Muscle of leg (tissue), 11 donors: ENCODE results near the gene CHMP4A. TPM values are rescaled to one million over a fixed set of nuclear protein-coding genes. Genes with fewer than 3 reads are reported as not detected.
"Not testable (repeated sequence)": the region's sequence is repeated elsewhere in the genome, so short reads cannot be mapped to it uniquely, and the experiment has no call there.

Experiments used
- DNase-seq: peaks from one replicate; pipeline ENCODE4 v3.0.0; 2013
- H3K27ac ChIP-seq: one replicate; pipeline ENCODE4 v1.5.1; 2013; ENCODE audit warnings: mild to moderate bottlenecking, low read length, control low read depth
- H3K27me3 ChIP-seq: one replicate; pipeline ENCODE4 v1.6.1; 2013; ENCODE audit warnings: low read length; ENCODE audit not compliant: control insufficient read depth, insufficient read depth
- H3K36me3 ChIP-seq: one replicate; pipeline ENCODE4 v1.6.1; 2013; ENCODE audit warnings: low read length; ENCODE audit not compliant: control insufficient read depth, insufficient read depth
- H3K4me1 ChIP-seq: one replicate; pipeline ENCODE4 v1.6.1; 2013; ENCODE audit warnings: low read length; ENCODE audit not compliant: control insufficient read depth, insufficient read depth
- H3K4me3 ChIP-seq: one replicate; pipeline ENCODE4 v1.5.1; 2013; ENCODE audit warnings: low read length, control low read depth
- H3K9me3 ChIP-seq: replicated peaks from 2 replicates; pipeline ENCODE4 v1.6.1; 2013; ENCODE audit warnings: low read depth, low read length; ENCODE audit not compliant: control insufficient read depth
- WGBS: methylation state at CpG from one replicate; pipeline ENCODE4 v1.1.5; 2013; ENCODE audit warnings: missing lambda C conversion rate; ENCODE audit not compliant: insufficient coverage; 5-methylcytosine and 5-hydroxymethylcytosine counted together
- polyA plus RNA-seq, 8 donors: library from polyadenylated mRNA; unstranded; fragments of 120-200 nt; gene quantifications; one replicate each; pipeline versions ENCODE4 v1.2.1 to v1.2.3, GENCODE V29; 2013; ENCODE audit warnings: inconsistent platforms in 1 of 8, low replicate concordance in 1 of 8; ENCODE audit not compliant: insufficient read length in 8 of 8, insufficient read depth in 1 of 8
- total RNA-seq: library from RNA; stranded (reverse); fragments of 120-200 nt; gene quantifications from one replicate; pipeline ENCODE4 v1.2.4, GENCODE V29; 2013

The CHMP4A gene
- total and polyA plus RNA-seq, 9 donors: 29.8 to 45.1 (median 41.5) TPM

- 93% methylated on average over 6 of the region's 6 CpGs for WGBS
- Histone ChIP-seq H3K4me1 (peaks cover 17% of the 10 kb centered on the region), H3K27ac (no peak overlapping the region), H3K9me3 (no peaks in the 10 kb centered on the region), H3K27me3 (no peaks in the 10 kb centered on the region), H3K36me3 (peaks cover 57% of the 10 kb centered on the region), H3K4me3 (no peak overlapping the region)
- DNase-seq: no peak
These were observed 2.0 kb downstream of the CHMP4A start for GRCh38 chr14:24211311-24211710.

- no peak overlapping the region for H3K4me3 ChIP-seq
- no CpG with 5 or more reads among the region's 2 CpGs for whole genome bisulfite sequencing
- no peaks in the 10 kb centered on the region for H3K4me1 ChIP-seq
- H3K27ac ChIP-seq: no peak overlapping the region
- peaks cover 67% of the 10 kb centered on the region for H3K36me3 ChIP-seq
- no peaks in the 10 kb centered on the region for H3K27me3 ChIP-seq
- no peak for DNase-seq
- no peaks in the 10 kb centered on the region for H3K9me3 ChIP-seq
These were observed 5.7 kb downstream of the CHMP4A start for GRCh38 chr14:24207625-24208024.

GRCh38 chr14:24207104-24207551, 6.2 kb downstream of the CHMP4A start:
- H3K9me3 ChIP-seq: no peaks in the 10 kb centered on the region
- 88% methylated on average over 5 of the region's 5 CpGs for WGBS
- no peaks in the 10 kb centered on the region for H3K27me3 ChIP-seq
- H3K4me1 ChIP-seq: no peaks in the 10 kb centered on the region
- H3K27ac ChIP-seq: no peak overlapping the region
- H3K4me3 ChIP-seq: no peak overlapping the region
- H3K36me3 ChIP-seq: peaks cover 67% of the 10 kb centered on the region
- no peak for DNase-seq

DNA sequence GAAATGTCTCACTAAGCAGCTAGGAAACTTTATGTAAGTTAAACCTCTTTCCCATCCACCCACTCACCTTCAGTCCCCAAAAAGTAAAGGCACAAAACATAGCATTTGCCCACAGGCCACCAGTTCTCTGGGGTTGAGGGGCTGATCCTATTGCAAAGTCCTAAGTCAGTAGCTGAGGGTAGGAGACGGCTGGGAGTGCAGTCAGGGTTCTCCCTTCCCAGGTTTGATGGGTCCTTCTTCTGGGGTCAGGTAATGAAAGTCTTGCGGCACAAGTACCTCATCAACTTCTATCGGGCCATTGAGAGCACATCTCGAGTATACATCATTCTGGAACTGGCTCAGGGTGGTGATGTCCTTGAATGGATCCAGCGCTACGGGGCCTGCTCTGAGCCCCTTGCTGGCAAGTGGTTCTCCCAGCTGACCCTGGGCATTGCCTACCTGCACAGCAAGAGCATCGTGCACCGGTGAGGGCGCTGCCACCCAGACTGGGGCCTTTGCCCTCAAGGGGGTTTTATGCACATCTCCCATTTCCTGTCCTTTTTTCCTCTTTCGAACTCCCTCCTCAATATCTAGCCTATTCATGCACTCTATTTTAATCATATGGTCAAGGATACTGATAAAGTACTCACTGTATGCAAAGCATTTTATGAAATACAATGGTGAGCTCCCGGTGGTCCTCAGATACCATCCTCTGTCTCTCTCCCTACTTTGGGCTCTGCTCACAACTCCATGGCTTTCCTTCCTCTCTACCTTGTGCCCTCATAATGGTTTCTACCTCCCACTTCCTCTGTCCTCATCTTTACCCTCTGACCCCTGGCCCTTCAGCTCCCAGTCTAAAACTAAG, 6.8 kb downstream of the CHMP4A start:
- Histone ChIP-seq H3K36me3 (peaks cover 70% of the 10 kb centered on the region), H3K4me1 (no peaks in the 10 kb centered on the region), H3K9me3 (no peaks in the 10 kb centered on the region), H3K27ac (no peak overlapping the region), H3K27me3 (no peaks in the 10 kb centered on the region), H3K4me3 (no peak overlapping the region)
- 91% methylated on average over 10 of the region's 11 CpGs for WGBS
- no peak for DNase-seq

- Histone ChIP-seq H3K27ac (no peak overlapping the region), H3K4me3 (no peak overlapping the region), H3K27me3 (no peaks in the 10 kb centered on the region), H3K9me3 (no peaks in the 10 kb centered on the region), H3K36me3 (peaks cover 59% of the 10 kb centered on the region), H3K4me1 (no peaks in the 10 kb centered on the region)
- 100% methylated on average over 5 of the region's 7 CpGs for WGBS
- DNase-seq: no peak
These were observed 8.8 kb downstream of the CHMP4A start for GRCh38 chr14:24204163-24205146.

GRCh38 chr14:24203249-24203886, 9.9 kb downstream of the CHMP4A start:
- H3K9me3 ChIP-seq, H3K4me3 ChIP-seq, H3K27me3 ChIP-seq, H3K4me1 ChIP-seq, DNase-seq, H3K27ac ChIP-seq: not testable (repeated sequence)
- H3K36me3 ChIP-seq: peaks cover 55% of the 10 kb centered on the region
- WGBS: 100% methylated on average over 4 of the region's 16 CpGs

GRCh38 chr14:24202538-24202937, 10.8 kb downstream of the CHMP4A start:
- H3K36me3 ChIP-seq: peaks cover 46% of the 10 kb centered on the region
- 82% methylated on average over 8 of the region's 8 CpGs for WGBS
- H3K9me3 ChIP-seq, H3K4me1 ChIP-seq, H3K4me3 ChIP-seq, H3K27me3 ChIP-seq, H3K27ac ChIP-seq, DNase-seq: not testable (repeated sequence)

DNA sequence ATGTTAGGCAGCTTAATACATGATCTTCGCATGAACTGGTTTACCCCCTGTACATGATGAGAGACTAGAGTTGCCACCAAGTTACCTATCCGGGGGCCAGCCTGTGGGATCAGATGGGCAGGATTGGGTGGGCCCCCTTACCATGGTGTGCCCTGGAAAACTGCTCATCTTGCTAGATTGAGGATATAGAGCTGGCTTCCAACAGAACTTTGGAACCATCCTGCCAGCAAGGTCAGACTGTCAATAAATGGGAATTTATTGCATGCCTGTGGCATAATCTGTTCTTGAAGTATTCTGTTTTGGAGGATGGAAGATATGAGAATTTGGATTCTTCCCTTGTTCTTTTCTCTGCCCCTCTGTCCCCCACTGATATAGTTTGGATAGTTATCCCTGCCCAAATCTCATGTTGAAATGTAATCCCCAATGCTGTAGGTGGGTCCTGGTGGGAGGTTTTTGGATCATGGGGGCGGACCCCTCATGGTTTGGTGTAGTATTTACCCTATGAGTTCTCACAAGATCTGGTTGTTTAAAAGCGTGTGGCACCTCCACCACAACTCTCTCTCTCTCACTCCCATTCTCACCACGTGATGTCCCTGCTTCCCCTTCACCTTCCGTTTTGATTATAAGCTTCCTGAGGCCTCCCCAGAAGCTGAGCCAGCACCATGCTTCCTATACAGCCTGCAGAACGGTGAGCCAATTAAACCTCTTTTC, 14.3 kb downstream of the CHMP4A start:
- WGBS: 90% methylated on average over 3 of the region's 7 CpGs
- Histone ChIP-seq H3K27me3 (no peaks in the 10 kb centered on the region), H3K27ac (no peak overlapping the region), H3K36me3 (peaks cover 27% of the 10 kb centered on the region), H3K9me3 (no peaks in the 10 kb centered on the region), H3K4me3 (no peak overlapping the region), H3K4me1 (peaks cover 14% of the 10 kb centered on the region)
- no peak for DNase-seq

- DNase-seq: no peak
- Histone ChIP-seq H3K27me3 (no peaks in the 10 kb centered on the region), H3K4me3 (no peak overlapping the region), H3K36me3 (peaks cover 33% of the 10 kb centered on the region), H3K9me3 (no peaks in the 10 kb centered on the region), H3K27ac (no peak overlapping the region), H3K4me1 (peaks cover 14% of the 10 kb centered on the region)
- 63% methylated on average over 1 of the region's 2 CpGs for WGBS
These were observed 16.2 kb downstream of the CHMP4A start for GRCh38 chr14:24197056-24197450.
